Neutrophil (primary cell): Measurements from ENCODE around the gene PRSS12.

Experiments
- H3K27ac ChIP-seq: fragments of 200-600 bp; sonication (generic); 2 replicates; pipeline ENCODE4 v1.5.1; 2016; ENCODE audit warnings: mild to moderate bottlenecking, moderate library complexity
- H3K27me3 ChIP-seq: fragments of 200-600 bp; sonication (generic); 2 replicates; pipeline ENCODE4 v1.6.0; 2016; ENCODE audit warnings: mild to moderate bottlenecking
- H3K36me3 ChIP-seq: fragments of 200-600 bp; sonication (generic); 2 replicates; pipeline ENCODE4 v1.5.1; 2017
- H3K4me1 ChIP-seq, 2 experiments: fragments of 200-600 bp in 1 of 2; sonication (generic) in 1 of 2; 1 replicate in 1 of 2; 2 replicates in 1 of 2; pipeline versions ENCODE4 v1.5.1 to v1.6.1; 2013 to 2016; ENCODE audit warnings: low read depth in 1 of 2, low read length in 1 of 2, mild to moderate bottlenecking in 1 of 2, moderate library complexity in 1 of 2; ENCODE audit not compliant: control insufficient read depth in 1 of 2, insufficient read depth in 1 of 2
- H3K4me3 ChIP-seq, 2 experiments: fragments of 200-600 bp in 1 of 2; sonication (generic) in 1 of 2; 1 replicate in 1 of 2; 2 replicates in 1 of 2; pipeline ENCODE4 v1.5.1; 2013 to 2016; ENCODE audit warnings: low read depth in 1 of 2, low read length in 1 of 2, mild to moderate bottlenecking in 1 of 2, moderate library complexity in 1 of 2
- H3K9me3 ChIP-seq: fragments of 200-600 bp; sonication (generic); 2 replicates; pipeline ENCODE4 v1.5.1; 2016
- TF ChIP-seq, protein P1 (sequence below): fragments of 200-600 bp; sonication (generic); IDR thresholded peaks from 2 replicates; pipeline ENCODE4 v1.5.1; 2016; ENCODE audit warnings: antibody characterized with exemption

The PRSS12 gene

DNA sequence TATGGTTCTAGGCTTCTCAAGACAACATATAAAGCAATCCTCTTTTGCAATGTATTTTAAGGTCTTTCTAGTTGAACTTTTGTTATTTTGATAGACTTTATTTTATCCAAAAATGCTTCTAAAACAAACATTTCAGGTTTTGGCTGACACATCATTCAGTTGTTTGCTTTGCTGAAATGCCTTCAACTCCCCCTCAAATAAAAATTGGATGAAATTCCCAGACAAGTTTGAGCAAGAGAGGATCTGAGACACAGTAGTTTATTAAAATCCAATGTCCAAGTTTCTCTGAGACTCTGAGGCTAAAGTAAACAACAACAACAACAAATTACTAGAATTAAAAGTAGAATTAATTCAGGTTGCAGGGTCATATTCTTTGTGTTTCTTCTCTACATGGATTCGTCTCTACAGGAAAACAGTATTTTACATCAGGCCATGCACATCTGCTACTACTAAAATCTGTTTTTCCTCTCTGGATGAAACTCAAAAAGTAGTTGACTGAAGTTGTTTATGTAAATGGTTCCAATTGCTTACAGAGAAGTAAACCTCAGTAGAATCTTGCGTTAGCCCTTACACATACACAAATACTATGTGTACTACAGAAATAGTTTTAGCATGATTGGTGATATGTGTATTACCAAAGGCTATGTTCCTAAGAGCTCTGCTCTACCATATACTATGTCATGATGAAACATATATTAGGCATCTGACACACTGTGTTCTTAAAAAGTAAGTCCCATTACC is 64.9 kb downstream of the PRSS12 start:
- Histone ChIP-seq H3K36me3 (no peaks in the 10 kb centered on the region), H3K27ac (no peak overlapping the region), H3K27me3 (no peaks in the 10 kb centered on the region), H3K4me3 (no peak overlapping the region), H3K4me1 (no peaks in the 10 kb centered on the region), H3K9me3 (no peaks in the 10 kb centered on the region)
- TF ChIP-seq, protein P1, sequence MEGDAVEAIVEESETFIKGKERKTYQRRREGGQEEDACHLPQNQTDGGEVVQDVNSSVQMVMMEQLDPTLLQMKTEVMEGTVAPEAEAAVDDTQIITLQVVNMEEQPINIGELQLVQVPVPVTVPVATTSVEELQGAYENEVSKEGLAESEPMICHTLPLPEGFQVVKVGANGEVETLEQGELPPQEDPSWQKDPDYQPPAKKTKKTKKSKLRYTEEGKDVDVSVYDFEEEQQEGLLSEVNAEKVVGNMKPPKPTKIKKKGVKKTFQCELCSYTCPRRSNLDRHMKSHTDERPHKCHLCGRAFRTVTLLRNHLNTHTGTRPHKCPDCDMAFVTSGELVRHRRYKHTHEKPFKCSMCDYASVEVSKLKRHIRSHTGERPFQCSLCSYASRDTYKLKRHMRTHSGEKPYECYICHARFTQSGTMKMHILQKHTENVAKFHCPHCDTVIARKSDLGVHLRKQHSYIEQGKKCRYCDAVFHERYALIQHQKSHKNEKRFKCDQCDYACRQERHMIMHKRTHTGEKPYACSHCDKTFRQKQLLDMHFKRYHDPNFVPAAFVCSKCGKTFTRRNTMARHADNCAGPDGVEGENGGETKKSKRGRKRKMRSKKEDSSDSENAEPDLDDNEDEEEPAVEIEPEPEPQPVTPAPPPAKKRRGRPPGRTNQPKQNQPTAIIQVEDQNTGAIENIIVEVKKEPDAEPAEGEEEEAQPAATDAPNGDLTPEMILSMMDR, result no peak

DNA sequence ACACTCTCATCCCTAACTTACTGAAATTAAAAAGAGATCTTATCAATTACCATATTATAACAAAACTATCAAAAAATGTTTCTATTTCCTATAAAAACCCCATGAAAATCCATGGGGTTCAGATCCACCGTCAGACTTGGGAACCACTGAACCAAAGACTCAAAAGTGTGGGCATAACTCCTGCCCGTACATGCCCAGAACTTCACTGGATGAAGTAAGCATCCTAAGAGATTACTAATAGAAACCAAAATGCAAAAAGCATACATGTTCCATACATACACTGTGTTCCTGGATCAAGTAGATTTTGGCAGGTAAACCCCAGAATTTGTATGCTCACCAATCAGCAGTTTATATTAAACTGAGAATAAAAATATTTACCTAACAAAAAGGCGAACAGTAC is 66.1 kb downstream of the PRSS12 start:
- Histone ChIP-seq H3K27ac (no peak overlapping the region), H3K9me3 (no peaks in the 10 kb centered on the region), H3K4me1 (no peaks in the 10 kb centered on the region), H3K4me3 (no peak overlapping the region), H3K36me3 (no peaks in the 10 kb centered on the region), H3K27me3 (no peaks in the 10 kb centered on the region)
- TF ChIP-seq, protein P1, result no peak

DNA sequence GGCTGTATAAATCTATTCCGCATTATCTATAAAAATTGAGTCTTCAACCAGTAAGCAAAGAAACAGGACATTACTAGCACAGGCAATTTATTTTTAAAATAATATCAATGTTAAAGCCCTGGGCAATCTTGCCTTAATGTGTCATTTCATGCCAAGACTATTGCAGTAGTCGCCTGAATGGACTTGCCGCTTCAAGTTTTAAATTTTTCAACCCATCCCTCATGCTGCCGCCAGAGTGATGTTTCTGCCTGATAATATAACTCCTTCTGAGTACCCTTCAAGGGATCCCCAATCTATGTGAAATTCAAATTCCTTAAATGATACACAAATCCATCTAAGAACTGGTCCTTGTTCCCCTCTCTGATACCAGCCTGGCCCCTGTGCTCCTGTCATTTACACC is 66.9 kb downstream of the PRSS12 start:
- H3K27me3 ChIP-seq, result no peaks in the 10 kb centered on the region
- no peak overlapping the region for H3K4me3 ChIP-seq
- H3K9me3 ChIP-seq, result no peaks in the 10 kb centered on the region
- no peaks in the 10 kb centered on the region for H3K4me1 ChIP-seq
- H3K36me3 ChIP-seq, result no peaks in the 10 kb centered on the region
- TF ChIP-seq, protein P1, result no peak
- H3K27ac ChIP-seq, result no peak overlapping the region

DNA sequence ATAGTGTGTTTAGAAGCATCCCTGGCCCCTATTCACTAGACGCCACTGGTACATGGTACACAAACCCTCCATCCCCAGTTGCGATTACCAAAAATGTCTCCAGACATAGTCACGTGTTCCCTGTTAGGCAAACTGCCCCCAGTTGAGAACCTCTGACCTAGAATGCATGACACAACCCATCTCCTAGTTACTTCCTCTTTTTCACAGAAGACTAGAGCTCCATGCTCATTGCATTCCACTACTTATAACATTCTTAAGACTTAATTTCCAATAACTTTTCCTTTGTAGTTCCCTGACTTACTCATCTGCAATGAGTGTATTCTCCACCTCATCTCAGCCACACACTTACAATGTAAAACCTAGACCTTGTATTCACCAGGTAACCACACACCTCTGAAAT is 68.6 kb downstream of the PRSS12 start:
- Histone ChIP-seq H3K9me3 (no peaks in the 10 kb centered on the region), H3K4me3 (no peak overlapping the region), H3K4me1 (peaks cover 9 to 14% of the 10 kb centered on the region in 2 experiments), H3K27ac (no peak overlapping the region), H3K36me3 (no peaks in the 10 kb centered on the region), H3K27me3 (no peaks in the 10 kb centered on the region)
- TF ChIP-seq, protein P1, result no peak

DNA sequence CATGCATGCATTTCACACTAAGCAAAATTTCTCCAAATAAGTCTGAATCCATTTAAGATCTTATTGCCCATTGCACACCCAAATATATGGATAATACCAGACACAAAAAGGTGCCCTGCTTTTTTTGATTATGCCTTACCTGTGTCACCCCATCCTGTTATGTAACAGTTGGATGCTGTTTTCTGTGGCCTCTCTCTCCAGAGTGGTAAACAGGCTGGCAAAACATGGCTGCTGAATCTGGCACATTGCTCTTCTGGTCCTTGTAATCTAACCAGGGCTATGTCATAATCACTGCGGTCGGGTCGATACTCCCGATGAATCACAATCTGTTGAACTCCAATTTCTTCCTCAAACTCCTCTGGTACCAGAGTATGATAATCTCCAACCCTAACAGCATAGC is 70.1 kb downstream of the PRSS12 start:
- peaks cover 16 to 24% of the 10 kb centered on the region in 2 experiments for H3K4me1 ChIP-seq
- H3K9me3 ChIP-seq, result no peaks in the 10 kb centered on the region

More for the DNA sequence above, 70.1 kb downstream of the PRSS12 start:
- Histone ChIP-seq H3K27ac (no peak overlapping the region), H3K4me3 (no peak overlapping the region), H3K36me3 (no peaks in the 10 kb centered on the region), H3K27me3 (no peaks in the 10 kb centered on the region)
- TF ChIP-seq, protein P1, result no peak
